HG02840 (cell line): ENCODE data around the gene KCNK2.

Experiments used
- ATAC-seq: cut with Tn5 transposase; IDR thresholded peaks from one replicate; pipeline ENCODE4 v1.9.1; 2021; ENCODE audit warnings: mild to moderate bottlenecking, moderate library complexity, moderate number of reproducible peaks; ENCODE audit not compliant: unreplicated experiment, low FRiP score

KCNK2 gene

GRCh38 chr1:215241451-215241850, 158.9 kb downstream of the KCNK2 start:
- ATAC-seq: no peak

- no peak for ATAC-seq
These were observed 161.0 kb downstream of the KCNK2 start for GRCh38 chr1:215243345-215244054.

GRCh38 chr1:215250913-215251312, 168.4 kb downstream of the KCNK2 start:
- ATAC-seq: no peak

- no peak for ATAC-seq
These were observed 168.9 kb downstream of the KCNK2 start for GRCh38 chr1:215251428-215251827.

GRCh38 chr1:215252164-215252563, 169.6 kb downstream of the KCNK2 start:
- no peak for ATAC-seq

- no peak for ATAC-seq
These were observed 174.6 kb downstream of the KCNK2 start for GRCh38 chr1:215256936-215257679.

- no peak for ATAC-seq
These were observed 178.2 kb downstream of the KCNK2 start for GRCh38 chr1:215260711-215261110.

GRCh38 chr1:215262106-215262505, 179.6 kb downstream of the KCNK2 start:
- no peak for ATAC-seq

GRCh38 chr1:215263636-215264035, 181.1 kb downstream of the KCNK2 start:
- ATAC-seq: no peak

- ATAC-seq: no peak
These were observed 182.1 kb downstream of the KCNK2 start for GRCh38 chr1:215264649-215265048.

GRCh38 chr1:215267495-215267894, 185.0 kb downstream of the KCNK2 start:
- ATAC-seq: no peak

GRCh38 chr1:215269955-215270354, 187.4 kb downstream of the KCNK2 start:
- no peak for ATAC-seq

- ATAC-seq: no peak
These were observed 191.4 kb downstream of the KCNK2 start for GRCh38 chr1:215273838-215274516.

- ATAC-seq: no peak
These were observed 194.0 kb downstream of the KCNK2 start for GRCh38 chr1:215276582-215276981.

- no peak for ATAC-seq
These were observed 195.0 kb downstream of the KCNK2 start for GRCh38 chr1:215277532-215277931.

- ATAC-seq: no peak
These were observed 197.1 kb downstream of the KCNK2 start for GRCh38 chr1:215279682-215280081.

GRCh38 chr1:215282557-215282956, 200.0 kb downstream of the KCNK2 start:
- no peak for ATAC-seq

GRCh38 chr1:215285013-215285800, 202.7 kb downstream of the KCNK2 start:
- no peak for ATAC-seq
